ENCODE results near the gene DLL4.
A peak's percentile ranks its signal among the peaks of the same experiment; 100 is the strongest.

The DLL4 gene

GRCh38 chr15:40927873-40928806, 1.0 kb upstream of the DLL4 start:
- DNase-seq = no peak

GRCh38 chr15:40929660-40930429, 705 bp downstream of the DLL4 start:
- no peak for DNase-seq

GRCh38 chr15:40930430-40931299, 1.5 kb downstream of the DLL4 start:
- DNase-seq = peak; percentile 58

GRCh38 chr15:40931300-40932142, 2.4 kb downstream of the DLL4 start:
- no peak for DNase-seq

- no peak for DNase-seq
These were observed 3.0 kb downstream of the DLL4 start for GRCh38 chr15:40932156-40932555.

GRCh38 chr15:40932649-40933516, 3.7 kb downstream of the DLL4 start:
- no peak for DNase-seq

- DNase-seq = no peak
These were observed 4.4 kb downstream of the DLL4 start for GRCh38 chr15:40933517-40933902.

- DNase-seq = no peak
These were observed 5.3 kb downstream of the DLL4 start for GRCh38 chr15:40934457-40934856.

- DNase-seq = no peak
These were observed 7.1 kb downstream of the DLL4 start for GRCh38 chr15:40936234-40936708.

- no peak for DNase-seq
These were observed 7.8 kb downstream of the DLL4 start for GRCh38 chr15:40936709-40937666.

GRCh38 chr15:40937762-40938535, 8.8 kb downstream of the DLL4 start:
- no peak for DNase-seq

GRCh38 chr15:40938536-40938870, 9.4 kb downstream of the DLL4 start:
- DNase-seq = no peak

GRCh38 chr15:40940296-40940801, 11.2 kb downstream of the DLL4 start:
- DNase-seq = no peak

GRCh38 chr15:40941068-40941527, 12.0 kb downstream of the DLL4 start:
- DNase-seq = no peak

GRCh38 chr15:40941528-40942336, 12.6 kb downstream of the DLL4 start:
- peak; percentile 68 for DNase-seq

GRCh38 chr15:40942337-40942854, 13.3 kb downstream of the DLL4 start:
- DNase-seq = no peak

- no peak for DNase-seq
These were observed 13.7 kb downstream of the DLL4 start for GRCh38 chr15:40942878-40943277.

All from stimulated activated CD4-positive, alpha-beta T cell treated with anti-CD3 and anti-CD28 coated beads, Interleukin-1b, Interleukin-23, amount 100 ng/mL, for 48 hours (primary cell).